ENCODE results near the gene GRPEL1.

DNA sequence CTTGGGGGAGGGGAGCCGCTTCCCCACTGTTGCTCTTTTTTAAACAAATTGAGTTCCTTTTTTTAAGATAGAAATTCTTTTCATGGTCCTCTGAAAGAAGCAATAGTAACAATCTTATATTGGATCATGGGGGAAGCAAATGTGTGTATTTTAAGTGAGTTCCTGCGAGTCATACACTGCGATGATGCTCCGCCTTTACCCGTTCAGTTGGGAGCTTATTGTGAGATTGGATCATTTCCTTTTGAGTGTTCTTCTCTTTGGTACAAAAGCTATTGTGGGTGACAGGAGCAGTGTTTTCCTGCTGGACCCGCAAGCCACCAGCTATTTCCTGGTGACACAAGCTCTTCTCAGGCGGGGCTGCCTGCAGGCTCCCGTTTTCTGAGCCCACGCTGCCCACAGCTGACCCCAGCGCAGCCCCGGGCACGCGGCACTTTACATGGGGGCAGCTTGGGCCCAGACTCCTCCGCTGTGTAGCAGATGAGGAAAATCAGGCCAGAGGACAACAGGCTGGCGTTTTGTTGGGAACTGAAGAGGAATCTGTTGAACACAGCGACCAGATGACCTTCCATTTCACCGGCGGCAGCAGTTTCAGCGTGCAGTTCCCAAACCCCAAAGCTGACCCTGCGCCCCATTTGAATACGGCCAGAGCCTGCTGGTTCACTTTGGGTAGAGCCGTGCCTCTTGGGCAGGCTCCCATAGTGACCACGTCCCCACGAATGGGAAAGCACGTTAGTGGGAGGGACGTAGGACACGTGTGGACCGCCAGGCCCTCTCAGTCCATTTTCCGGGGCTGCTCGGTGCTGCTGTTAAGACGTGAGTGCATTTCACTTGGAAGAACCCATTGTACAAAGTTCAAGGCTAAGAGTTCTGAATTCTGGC is 12.5 kb downstream of the GRPEL1 start:
- no peak for TF ChIP-seq ZNF274 (IDR thresholded peaks at IDR 0.05; ENCODE audit: low read depth, low read length)
- no peak for TF ChIP-seq SUZ12 (IDR thresholded peaks at IDR 0.05; ENCODE audit: extremely low read depth, insufficient read depth, insufficient read length)
